Measurements from ENCODE around the gene RSPRY1.

RSPRY1 gene

GRCh38 chr16:57152096-57153093 lies 33.7 kb upstream of the RSPRY1 start:
- DNase-seq: no peak

GRCh38 chr16:57153841-57154240 lies 32.3 kb upstream of the RSPRY1 start:
- DNase-seq: no peak

- no peak for DNase-seq
Measured at GRCh38 chr16:57155702-57156350, 30.3 kb upstream of the RSPRY1 start.

GRCh38 chr16:57156351-57156703 lies 29.8 kb upstream of the RSPRY1 start:
- no peak for DNase-seq

- no peak for DNase-seq
Measured at GRCh38 chr16:57157533-57157932, 28.6 kb upstream of the RSPRY1 start.

GRCh38 chr16:57159447-57159846 lies 26.7 kb upstream of the RSPRY1 start:
- DNase-seq: no peak

GRCh38 chr16:57163842-57164241 lies 22.3 kb upstream of the RSPRY1 start:
- DNase-seq: no peak

- no peak for DNase-seq
Measured at GRCh38 chr16:57165483-57165882, 20.6 kb upstream of the RSPRY1 start.

GRCh38 chr16:57165938-57166337 lies 20.2 kb upstream of the RSPRY1 start:
- DNase-seq: no peak

- DNase-seq: no peak
Measured at GRCh38 chr16:57166451-57166850, 19.7 kb upstream of the RSPRY1 start.

GRCh38 chr16:57166951-57167350 lies 19.2 kb upstream of the RSPRY1 start:
- no peak for DNase-seq

GRCh38 chr16:57167538-57167937 lies 18.6 kb upstream of the RSPRY1 start:
- DNase-seq: no peak

- DNase-seq: no peak
Measured at GRCh38 chr16:57167953-57168352, 18.2 kb upstream of the RSPRY1 start.

GRCh38 chr16:57169327-57169726 lies 16.8 kb upstream of the RSPRY1 start:
- no peak for DNase-seq

- no peak for DNase-seq
Measured at GRCh38 chr16:57172721-57173290, 13.3 kb upstream of the RSPRY1 start.

GRCh38 chr16:57175896-57176295 lies 10.2 kb upstream of the RSPRY1 start:
- DNase-seq: no peak

- DNase-seq: no peak
Measured at GRCh38 chr16:57178196-57178595, 7.9 kb upstream of the RSPRY1 start.

- no peak for DNase-seq
Measured at GRCh38 chr16:57178793-57179212, 7.3 kb upstream of the RSPRY1 start.

GRCh38 chr16:57179215-57179828 lies 6.8 kb upstream of the RSPRY1 start:
- no peak for DNase-seq

- no peak for DNase-seq
Measured at GRCh38 chr16:57184113-57184512, 2.0 kb upstream of the RSPRY1 start.

GRCh38 chr16:57184887-57185445 lies 1.2 kb upstream of the RSPRY1 start:
- DNase-seq: no peak

GRCh38 chr16:57185446-57185944 lies 634 bp upstream of the RSPRY1 start:
- DNase-seq: no peak

All from stimulated activated CD4-positive, alpha-beta T cell treated with anti-CD3 and anti-CD28 coated beads, Interleukin-4, amount 100 ng/mL, for 1 hour (primary cell).